Memory B cell (primary cell): ENCODE results near the gene LAMTOR4.

Experiments used
- ATAC-seq: fragments of 150-1000 bp; cut with Tn5 transposase; 2 replicates; pipeline ENCODE4 v1.10.0; 2021; ENCODE audit warnings: low read depth, mild to moderate bottlenecking, moderate library complexity
- DNase-seq, 2 donors: peaks; one replicate each; pipeline ENCODE4 v3.0.0; 2022; ENCODE audit warnings: low spot score in 2 of 2
- H3K27ac Mint-ChIP-seq: one replicate; pipeline ENCODE4 v1.8.0; 2022; ENCODE audit warnings: mild to moderate bottlenecking, moderate library complexity, mixed read lengths
- H3K27me3 Mint-ChIP-seq: one replicate; pipeline ENCODE4 v1.8.0; 2022; ENCODE audit warnings: mixed read lengths
- H3K36me3 Mint-ChIP-seq: one replicate; pipeline ENCODE4 v1.8.0; 2022; ENCODE audit warnings: mild to moderate bottlenecking, mixed read lengths
- H3K4me1 Mint-ChIP-seq: one replicate; pipeline ENCODE4 v1.8.0; 2022; ENCODE audit warnings: mixed read lengths
- H3K4me3 Mint-ChIP-seq: one replicate; pipeline ENCODE4 v1.8.0; 2022; ENCODE audit warnings: mild to moderate bottlenecking, moderate library complexity, mixed read lengths
- H3K9me3 Mint-ChIP-seq: one replicate; pipeline ENCODE4 v1.8.0; 2022; ENCODE audit warnings: mixed read lengths

LAMTOR4 gene

DNA sequence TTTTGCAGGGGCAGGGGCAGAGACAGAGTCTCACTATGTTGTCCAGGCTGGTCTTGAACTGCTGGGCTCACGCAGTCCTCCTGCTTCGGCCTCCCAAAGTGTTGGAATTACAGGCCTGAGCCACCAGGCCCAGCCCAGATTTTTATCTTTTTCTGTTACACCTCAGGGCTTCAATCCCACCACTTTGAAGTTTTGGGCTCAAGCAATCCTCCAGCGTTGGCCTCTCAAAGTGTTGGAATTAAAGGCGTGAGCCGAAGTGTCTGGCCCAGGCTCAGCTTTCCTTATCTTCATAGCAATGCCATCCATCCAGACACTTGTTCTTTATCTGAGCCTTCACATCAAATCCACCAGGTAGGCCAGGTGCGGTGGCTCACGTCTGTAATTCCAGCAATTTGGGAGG lies 33.7 kb upstream of the LAMTOR4 start:
- Mint-ChIP-seq H3K4me1 (peaks cover 12% of the 10 kb centered on the region), H3K36me3 (peaks cover 11% of the 10 kb centered on the region), H3K27me3 (no peaks in the 10 kb centered on the region), H3K4me3 (no peak overlapping the region), H3K27ac (no peak overlapping the region), H3K9me3 (no peaks in the 10 kb centered on the region)
- ATAC-seq (no peak), DNase-seq (no peak)

DNA sequence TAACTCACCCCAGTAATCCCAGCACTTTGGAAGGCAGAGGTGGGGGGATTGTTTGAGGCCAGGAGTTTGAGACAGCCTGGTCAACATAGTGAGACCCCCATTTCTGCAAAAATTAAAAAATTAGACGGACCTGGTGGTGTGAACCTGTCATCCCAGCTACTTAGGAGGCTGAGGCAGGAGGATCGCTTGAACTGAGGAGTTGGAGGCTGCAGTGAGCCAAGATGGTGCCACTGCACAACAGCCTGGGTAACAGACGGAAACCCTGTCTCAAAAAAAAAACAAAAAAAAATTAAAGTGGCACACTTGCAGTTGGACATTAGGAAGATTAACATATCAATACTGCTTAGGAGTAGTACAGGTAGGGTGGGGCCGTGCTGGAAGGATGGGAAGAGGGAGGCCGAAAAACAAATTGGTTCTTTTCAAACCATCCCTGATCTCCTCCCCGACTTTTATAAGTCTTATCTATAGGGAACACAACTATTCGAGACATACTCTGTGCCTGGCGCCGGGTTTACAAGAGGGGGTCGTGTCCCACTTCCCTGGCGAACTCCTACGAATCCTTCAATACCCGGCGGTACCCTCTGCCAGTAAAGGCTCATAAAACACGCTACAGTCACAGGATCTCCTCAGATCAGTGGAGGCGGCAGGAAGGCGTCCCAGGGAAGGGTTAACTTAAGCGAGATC lies 30.2 kb upstream of the LAMTOR4 start:
- no peaks in the 10 kb centered on the region for H3K27me3 Mint-ChIP-seq
- peak overlapping the region; percentile 95 for H3K4me3 Mint-ChIP-seq
- no peak for DNase-seq
- peaks cover 8% of the 10 kb centered on the region for H3K36me3 Mint-ChIP-seq
- peak overlapping the region; percentile 98 for H3K27ac Mint-ChIP-seq
- no peaks in the 10 kb centered on the region for H3K9me3 Mint-ChIP-seq
- ATAC-seq, result no peak
- H3K4me1 Mint-ChIP-seq, result peaks cover 22% of the 10 kb centered on the region

DNA sequence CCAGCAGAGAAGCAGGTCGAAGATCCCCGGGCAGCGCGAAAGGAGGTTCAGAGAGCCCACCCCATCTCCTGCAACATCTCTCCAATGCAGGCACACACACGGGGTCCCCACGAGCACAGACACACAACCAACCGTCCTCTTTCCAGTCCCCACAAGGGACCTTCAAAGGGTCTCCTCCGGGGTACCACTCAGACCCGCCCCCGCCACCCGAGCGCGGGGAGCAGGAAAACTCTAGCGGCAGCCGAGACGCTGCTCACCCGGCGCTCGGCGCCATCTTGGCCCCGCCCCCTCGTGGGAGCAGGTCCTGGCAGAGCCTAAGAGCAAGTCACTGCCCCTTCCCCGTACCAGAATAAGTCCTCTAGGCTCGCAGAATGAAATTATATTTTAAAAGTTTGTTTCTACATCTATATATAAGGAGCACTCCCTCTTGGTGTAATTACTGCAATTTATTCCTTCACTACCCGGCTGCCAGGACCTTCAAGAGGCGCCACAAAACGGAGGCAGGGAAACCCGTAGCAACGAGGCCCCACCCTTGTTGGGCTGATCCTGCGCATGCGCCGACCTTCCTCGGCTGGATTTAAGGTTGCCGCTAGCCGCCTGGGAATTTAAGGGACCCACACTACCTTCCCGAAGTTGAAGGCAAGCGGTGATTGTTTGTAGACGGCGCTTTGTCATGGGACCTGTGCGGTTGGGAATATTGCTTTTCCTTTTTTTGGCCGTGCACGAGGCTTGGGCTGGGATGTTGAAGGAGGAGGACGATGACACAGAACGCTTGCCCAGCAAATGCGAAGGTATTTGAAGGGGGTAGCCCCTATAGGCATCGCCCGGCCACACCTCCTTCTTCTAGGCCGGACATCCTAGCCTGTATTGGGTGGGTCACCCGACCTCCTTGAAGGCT lies 29.4 kb upstream of the LAMTOR4 start, which contains the start of the genes CNPY4 and TAF6:
TSS of gene CNPY4 (plus strand) at position 563 of the 898 bp plus-strand sequence. CDS start at position 674, 111 bp downstream.
TSS of gene TAF6 (minus strand) at position 287 of the 898 bp plus-strand sequence. CDS start 5,149 bp downstream, outside the sequence.
- peaks cover 8% of the 10 kb centered on the region for H3K36me3 Mint-ChIP-seq
- H3K27ac Mint-ChIP-seq, result peak within 1 kb of the TSS; percentile 98
- no peaks in the 10 kb centered on the region for H3K27me3 Mint-ChIP-seq
- no peaks in the 10 kb centered on the region for H3K9me3 Mint-ChIP-seq
- peak; percentile 89 to 91 for DNase-seq
- peak within 1 kb of the TSS; percentile 95 for H3K4me3 Mint-ChIP-seq
- peak; percentile 81 for ATAC-seq
- peaks cover 22% of the 10 kb centered on the region for H3K4me1 Mint-ChIP-seq

DNA sequence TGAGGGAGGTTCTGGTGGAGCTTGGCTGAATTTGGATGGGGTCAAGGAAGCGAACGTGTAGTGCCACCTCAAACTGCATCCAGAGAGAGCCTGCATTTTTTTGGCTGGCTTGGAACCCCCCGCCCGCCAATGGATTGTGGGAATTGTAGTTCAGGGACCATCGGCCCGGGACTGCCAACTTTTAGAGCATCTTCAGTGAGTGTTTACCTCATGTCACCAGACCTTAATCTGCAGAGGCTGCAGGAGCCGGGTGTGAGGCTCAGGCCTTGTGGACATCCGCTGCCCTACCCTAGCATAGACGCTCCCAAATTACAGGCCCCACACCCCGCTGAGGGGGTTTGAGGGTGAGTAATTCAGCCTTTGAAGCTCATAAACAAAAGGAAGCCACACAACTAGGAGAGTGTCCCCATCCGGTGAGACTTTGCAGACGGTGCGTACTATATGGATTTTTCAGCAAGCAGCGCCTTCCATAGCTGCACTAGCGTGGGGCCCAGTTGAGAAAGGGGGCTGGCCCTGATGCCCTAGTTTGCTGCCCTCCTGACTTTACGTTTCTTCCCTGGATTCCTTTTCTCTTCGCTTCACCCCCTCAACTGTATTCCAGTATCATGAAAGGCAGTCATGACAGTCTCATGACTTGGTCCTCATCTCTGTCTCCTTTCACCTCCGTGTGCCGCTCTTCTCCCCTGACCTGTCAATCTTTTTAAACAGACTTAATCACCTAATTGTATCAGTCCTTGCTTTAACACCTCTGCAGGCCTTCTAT lies 28.6 kb upstream of the LAMTOR4 start:
- no peaks in the 10 kb centered on the region for H3K27me3 Mint-ChIP-seq
- ATAC-seq (peak; percentile 46), DNase-seq (peak in 1 of 2 donors; percentile 50)
- peak overlapping the region; percentile 95 for H3K4me3 Mint-ChIP-seq
- H3K27ac Mint-ChIP-seq, result peak overlapping the region; percentile 98
- peaks cover 8% of the 10 kb centered on the region for H3K36me3 Mint-ChIP-seq
- no peaks in the 10 kb centered on the region for H3K9me3 Mint-ChIP-seq
- H3K4me1 Mint-ChIP-seq, result peaks cover 28% of the 10 kb centered on the region

DNA sequence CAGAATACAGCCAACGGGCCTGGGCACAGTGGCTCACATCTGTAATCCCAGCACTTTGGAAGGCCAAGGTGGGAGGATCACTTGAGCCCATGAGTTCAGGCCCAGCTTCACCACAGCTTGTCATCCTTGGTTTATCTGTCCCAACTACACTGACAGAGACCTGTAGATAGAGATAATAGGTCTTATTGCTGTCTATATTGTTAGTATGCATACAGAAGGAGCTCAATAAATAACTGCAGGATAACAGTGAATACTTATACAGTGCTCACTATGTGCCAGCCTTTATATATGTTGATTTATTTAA lies 28.0 kb upstream of the LAMTOR4 start:
- no peaks in the 10 kb centered on the region for H3K9me3 Mint-ChIP-seq
- ATAC-seq (no peak), DNase-seq (no peak)
- H3K4me1 Mint-ChIP-seq, result peaks cover 28% of the 10 kb centered on the region
- no peaks in the 10 kb centered on the region for H3K27me3 Mint-ChIP-seq
- H3K27ac Mint-ChIP-seq, result peak overlapping the region; percentile 98
- peaks cover 8% of the 10 kb centered on the region for H3K36me3 Mint-ChIP-seq
- H3K4me3 Mint-ChIP-seq, result peak overlapping the region; percentile 95

DNA sequence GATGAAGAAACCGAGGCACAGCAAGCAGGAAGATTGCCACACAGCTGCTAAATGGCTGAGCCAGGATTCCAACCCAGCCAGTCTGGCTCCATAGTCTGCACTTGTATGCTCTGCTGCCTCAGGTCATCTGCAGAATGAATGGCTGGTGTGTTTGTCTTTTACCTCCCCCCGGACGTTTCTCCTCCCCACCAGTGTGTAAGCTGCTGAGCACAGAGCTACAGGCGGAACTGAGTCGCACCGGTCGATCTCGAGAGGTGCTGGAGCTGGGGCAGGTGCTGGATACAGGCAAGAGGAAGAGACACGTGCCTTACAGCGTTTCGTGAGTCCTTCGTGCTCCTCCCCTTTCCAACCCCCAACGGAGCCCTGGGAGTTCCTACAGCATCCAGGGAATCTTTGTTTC lies 26.7 kb upstream of the LAMTOR4 start:
- H3K27ac Mint-ChIP-seq, result no peak overlapping the region
- H3K27me3 Mint-ChIP-seq, result no peaks in the 10 kb centered on the region
- DNase-seq (no peak), ATAC-seq (no peak)
- no peaks in the 10 kb centered on the region for H3K9me3 Mint-ChIP-seq
- H3K36me3 Mint-ChIP-seq, result peaks cover 3% of the 10 kb centered on the region
- H3K4me3 Mint-ChIP-seq, result no peak overlapping the region
- H3K4me1 Mint-ChIP-seq, result peaks cover 28% of the 10 kb centered on the region

DNA sequence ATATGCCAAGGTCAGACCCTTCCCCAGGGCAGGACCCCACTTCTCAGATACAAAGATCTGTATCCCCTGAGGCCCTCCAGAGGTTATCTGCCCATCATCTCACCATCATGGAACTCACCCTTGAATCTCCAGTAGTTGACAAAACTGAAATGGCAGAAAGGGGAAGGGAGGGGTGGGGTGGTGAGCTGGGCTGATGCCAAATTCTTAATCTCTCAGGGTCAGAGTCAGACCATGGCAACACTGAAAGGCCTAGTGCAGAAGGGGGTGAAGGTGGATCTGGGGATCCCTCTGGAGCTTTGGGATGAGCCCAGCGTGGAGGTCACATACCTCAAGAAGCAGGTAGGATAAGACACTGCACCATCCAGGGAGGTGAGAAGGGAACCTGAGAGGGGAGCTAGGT lies 26.1 kb upstream of the LAMTOR4 start:
- no peak for ATAC-seq
- no peak for DNase-seq
- Mint-ChIP-seq H3K27ac (no peak overlapping the region), H3K4me3 (no peak overlapping the region), H3K36me3 (peaks cover 3% of the 10 kb centered on the region), H3K9me3 (no peaks in the 10 kb centered on the region), H3K27me3 (no peaks in the 10 kb centered on the region), H3K4me1 (peaks cover 28% of the 10 kb centered on the region)

DNA sequence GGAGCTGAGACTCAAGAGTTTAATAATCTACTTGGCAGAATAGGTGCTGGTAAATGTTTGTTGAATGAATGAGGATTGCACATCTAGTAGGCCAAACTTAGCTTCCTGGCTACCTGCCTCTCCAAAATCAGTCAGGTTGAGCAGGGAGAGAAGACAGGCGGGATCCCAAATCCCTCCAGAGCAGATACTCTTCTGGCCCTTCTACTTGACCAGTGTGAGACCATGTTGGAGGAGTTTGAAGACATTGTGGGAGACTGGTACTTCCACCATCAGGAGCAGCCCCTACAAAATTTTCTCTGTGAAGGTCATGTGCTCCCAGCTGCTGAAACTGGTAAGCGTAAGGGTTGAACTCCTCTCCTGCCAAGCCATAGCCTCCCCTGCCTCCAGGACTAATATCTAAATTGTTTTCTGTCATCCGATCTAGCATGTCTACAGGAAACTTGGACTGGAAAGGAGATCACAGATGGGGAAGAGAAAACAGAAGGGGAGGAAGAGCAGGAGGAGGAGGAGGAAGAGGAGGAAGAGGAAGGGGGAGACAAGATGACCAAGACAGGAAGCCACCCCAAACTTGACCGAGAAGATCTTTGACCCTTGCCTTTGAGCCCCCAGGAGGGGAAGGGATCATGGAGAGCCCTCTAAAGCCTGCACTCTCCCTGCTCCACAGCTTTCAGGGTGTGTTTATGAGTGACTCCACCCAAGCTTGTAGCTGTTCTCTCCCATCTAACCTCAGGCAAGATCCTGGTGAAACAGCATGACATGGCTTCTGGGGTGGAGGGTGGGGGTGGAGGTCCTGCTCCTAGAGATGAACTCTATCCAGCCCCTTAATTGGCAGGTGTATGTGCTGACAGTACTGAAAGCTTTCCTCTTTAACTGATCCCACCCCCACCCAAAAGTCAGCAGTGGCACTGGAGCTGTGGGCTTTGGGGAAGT lies 24.2 kb upstream of the LAMTOR4 start:
- no peak for DNase-seq
- ATAC-seq, result no peak
- Mint-ChIP-seq H3K36me3 (peaks cover 3% of the 10 kb centered on the region), H3K4me3 (peak overlapping the region; percentile 45), H3K27ac (peak overlapping the region; percentile 46), H3K4me1 (peaks cover 26% of the 10 kb centered on the region), H3K9me3 (no peaks in the 10 kb centered on the region), H3K27me3 (no peaks in the 10 kb centered on the region)

DNA sequence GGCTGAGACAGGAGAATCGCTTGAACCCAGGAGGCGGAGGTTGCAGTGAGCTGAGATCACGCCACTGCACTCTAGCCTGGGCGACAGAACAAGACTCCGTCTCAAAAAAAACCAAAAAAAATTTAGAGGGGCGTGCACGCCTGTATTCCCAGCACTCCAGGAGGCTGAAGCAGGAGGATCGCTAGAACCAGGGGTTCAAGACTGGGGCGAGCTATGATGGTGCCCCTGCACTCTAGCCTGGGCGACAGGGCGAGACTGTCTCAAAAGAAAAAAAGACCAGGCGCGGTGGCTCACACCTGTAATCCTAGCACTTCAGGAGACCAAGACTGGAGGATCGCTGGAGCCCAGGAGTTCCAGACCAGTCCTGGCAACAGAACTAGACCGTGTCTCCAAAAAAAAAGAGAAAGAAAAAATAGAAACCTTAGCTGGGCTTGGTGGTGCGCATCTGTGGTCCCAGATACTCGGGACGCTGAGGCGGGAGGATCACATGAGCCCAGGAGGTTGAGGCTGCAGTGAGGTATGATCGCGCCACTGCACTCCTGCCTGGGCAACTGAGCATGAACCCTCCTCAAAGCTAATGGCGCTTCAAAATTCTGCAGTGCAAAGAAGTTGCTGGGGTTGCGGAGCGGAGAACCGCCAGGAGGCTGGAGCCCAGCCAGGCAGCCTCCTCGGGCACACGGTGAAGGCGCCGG lies 22.3 kb upstream of the LAMTOR4 start:
- H3K4me3 Mint-ChIP-seq, result peak overlapping the region; percentile 100
- H3K27ac Mint-ChIP-seq, result peak overlapping the region; percentile 99
- H3K27me3 Mint-ChIP-seq, result no peaks in the 10 kb centered on the region
- peaks cover 3% of the 10 kb centered on the region for H3K36me3 Mint-ChIP-seq
- ATAC-seq (no peak), DNase-seq (no peak)
- no peaks in the 10 kb centered on the region for H3K9me3 Mint-ChIP-seq
- H3K4me1 Mint-ChIP-seq, result peaks cover 20% of the 10 kb centered on the region

DNA sequence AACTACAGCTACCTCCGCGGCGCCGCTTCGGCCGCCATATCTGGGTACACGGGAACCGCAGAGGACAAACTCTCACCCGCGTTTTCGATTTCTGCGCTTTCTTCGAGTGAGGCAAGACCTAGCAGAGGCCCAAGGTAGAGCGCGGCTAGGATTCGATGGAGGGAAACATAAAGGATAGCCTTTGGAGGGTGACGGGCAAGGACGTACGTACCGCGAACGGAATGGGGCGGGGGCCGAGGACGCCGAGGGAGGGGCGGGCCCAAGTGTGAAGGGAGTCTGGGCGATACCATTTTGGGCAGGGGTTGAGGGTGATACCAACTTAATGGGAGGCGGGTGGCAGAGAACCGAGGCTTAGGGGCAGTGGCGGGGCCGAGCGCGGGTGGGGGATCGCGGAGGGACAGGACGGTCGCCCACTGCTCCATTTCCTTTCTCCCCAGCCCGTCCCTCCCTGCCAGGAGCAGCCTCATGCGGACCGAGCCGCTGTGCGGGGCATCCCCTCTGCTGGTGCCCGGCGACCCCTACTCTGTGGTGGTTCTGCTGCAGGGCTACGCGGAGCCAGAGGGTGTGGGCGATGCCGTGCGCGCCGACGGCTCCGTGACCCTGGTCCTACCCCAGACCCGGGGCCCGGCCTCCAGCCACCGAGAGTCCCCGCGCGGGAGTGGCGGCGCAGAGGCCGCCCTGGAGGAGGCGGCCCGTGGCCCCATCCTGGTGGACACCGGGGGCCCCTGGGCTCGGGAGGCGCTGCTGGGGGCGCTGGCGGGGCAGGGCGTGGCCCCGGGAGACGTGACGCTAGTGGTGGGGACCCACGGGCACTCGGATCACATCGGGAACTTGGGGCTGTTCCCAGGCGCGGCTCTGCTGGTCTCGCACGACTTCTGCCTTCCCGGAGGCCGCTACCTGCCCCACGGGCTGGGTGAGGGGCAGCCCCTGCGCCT lies 21.5 kb upstream of the LAMTOR4 start, which contains the start of gene MBLAC1:
TSS of gene MBLAC1 (plus strand) at position 37 of the 935 bp plus-strand sequence. CDS start at position 466, 429 bp downstream.
- peaks cover 3% of the 10 kb centered on the region for H3K36me3 Mint-ChIP-seq
- peaks cover 20% of the 10 kb centered on the region for H3K4me1 Mint-ChIP-seq
- peak within 1 kb of the TSS; percentile 100 for H3K4me3 Mint-ChIP-seq
- ATAC-seq (peak; percentile 75), DNase-seq (peak; percentile 90 to 94)
- H3K9me3 Mint-ChIP-seq, result no peaks in the 10 kb centered on the region
- no peaks in the 10 kb centered on the region for H3K27me3 Mint-ChIP-seq
- H3K27ac Mint-ChIP-seq, result peak within 1 kb of the TSS; percentile 99

DNA sequence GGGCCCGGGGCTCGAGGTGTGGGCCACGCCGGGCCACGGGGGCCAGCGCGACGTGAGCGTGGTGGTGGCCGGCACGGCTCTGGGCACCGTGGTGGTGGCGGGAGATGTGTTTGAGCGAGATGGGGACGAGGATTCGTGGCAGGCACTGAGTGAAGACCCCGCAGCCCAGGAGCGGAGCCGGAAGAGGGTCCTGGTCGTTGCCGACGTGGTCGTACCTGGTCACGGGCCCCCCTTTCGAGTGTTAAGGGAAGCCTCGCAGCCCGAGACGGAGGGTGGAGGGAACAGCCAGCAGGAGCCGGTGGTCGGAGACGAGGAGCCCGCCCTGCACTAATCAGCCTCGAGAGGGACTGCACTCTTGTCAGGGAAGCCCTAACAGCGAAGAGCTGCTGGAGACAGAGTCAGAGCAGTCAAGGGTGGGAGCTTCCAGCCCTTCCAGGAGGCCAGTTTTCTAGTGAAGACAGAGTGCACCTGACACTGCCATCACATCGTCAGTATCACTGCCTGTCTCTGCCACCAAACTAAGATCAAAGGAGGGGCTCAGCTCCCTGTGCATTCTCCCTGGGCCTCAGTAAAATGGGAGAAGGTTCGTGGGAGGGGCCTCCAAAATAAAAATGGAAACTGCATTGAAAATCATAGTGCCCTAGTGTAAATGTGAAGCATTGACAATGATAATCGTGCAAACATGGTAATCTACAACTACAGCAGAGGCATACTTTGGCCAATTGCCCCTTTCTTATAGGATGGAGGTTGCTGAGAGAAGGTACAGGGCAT lies 20.7 kb upstream of the LAMTOR4 start:
- no peak for ATAC-seq

More for the DNA sequence above, 20.7 kb upstream of the LAMTOR4 start:
- Mint-ChIP-seq H3K4me1 (peaks cover 21% of the 10 kb centered on the region), H3K27ac (no peak overlapping the region), H3K36me3 (no peaks in the 10 kb centered on the region), H3K27me3 (no peaks in the 10 kb centered on the region), H3K9me3 (no peaks in the 10 kb centered on the region), H3K4me3 (peak overlapping the region; percentile 100)
- DNase-seq, result peak in 1 of 2 donors; percentile 59
